MM.1S (cell line): ENCODE measurements around the gene MICAL2.

ENCODE experiments used
- DNase-seq: peaks from one replicate; pipeline ENCODE4 v3.0.0-alpha.2; 2015
- H2AFZ ChIP-seq: fragments of 300-600 bp; sonication (generic); 2 replicates; pipeline ENCODE4 v1.6.0; 2016; ENCODE audit warnings: antibody characterized with exemption, low read length
- H3F3A ChIP-seq: fragments of 300-600 bp; sonication (generic); 2 replicates; pipeline ENCODE4 v1.6.1; 2016; ENCODE audit warnings: mild to moderate bottlenecking, antibody characterized with exemption, low read length, moderate library complexity, mixed read lengths; ENCODE audit not compliant: insufficient read depth
- H3K27ac ChIP-seq: fragments of 300-600 bp; sonication (generic); 2 replicates; pipeline ENCODE4 v1.5.1; 2016; ENCODE audit warnings: mild to moderate bottlenecking, low read length
- H3K27me3 ChIP-seq: fragments of 300-600 bp; sonication (generic); replicated peaks from 2 replicates; pipeline ENCODE4 v1.6.0; 2016; ENCODE audit warnings: low read length; ENCODE audit not compliant: insufficient read depth
- H3K36me3 ChIP-seq: fragments of 300-600 bp; sonication (generic); replicated peaks from 2 replicates; pipeline ENCODE4 v1.6.1; 2016; ENCODE audit warnings: mild to moderate bottlenecking, low read length, mixed read lengths; ENCODE audit not compliant: insufficient read depth
- H3K4me1 ChIP-seq: fragments of 300-600 bp; sonication (generic); 2 replicates; pipeline ENCODE4 v1.6.1; 2016; ENCODE audit warnings: low read length, mixed read lengths
- H3K4me2 ChIP-seq: fragments of 300-600 bp; sonication (generic); 2 replicates; pipeline ENCODE4 v1.6.0; 2016; ENCODE audit warnings: low read depth, low read length
- H3K4me3 ChIP-seq: fragments of 300-600 bp; sonication (generic); 2 replicates; pipeline ENCODE4 v1.5.1; 2016; ENCODE audit warnings: low read length, mixed read lengths
- H3K79me2 ChIP-seq: fragments of 300-600 bp; sonication (generic); 2 replicates; pipeline ENCODE4 v1.6.1; 2016; ENCODE audit warnings: mixed run types, low read length, mixed read lengths
- H3K9ac ChIP-seq: fragments of 300-600 bp; sonication (generic); 2 replicates; pipeline ENCODE4 v1.6.1; 2016; ENCODE audit warnings: low read length, mixed read lengths
- H3K9me2 ChIP-seq: fragments of 300-600 bp; sonication (generic); replicated peaks from 2 replicates; pipeline ENCODE4 v1.6.1; 2016; ENCODE audit warnings: mild to moderate bottlenecking, low read length, mixed read lengths; ENCODE audit not compliant: insufficient read depth
- H3K9me3 ChIP-seq: fragments of 300-600 bp; sonication (generic); replicated peaks from 2 replicates; pipeline ENCODE4 v1.6.1; 2016; ENCODE audit warnings: mild to moderate bottlenecking, low read length, mixed read lengths; ENCODE audit not compliant: insufficient read depth
- H4K20me1 ChIP-seq: fragments of 300-600 bp; sonication (generic); 2 replicates; pipeline ENCODE4 v1.6.1; 2016; ENCODE audit warnings: mild to moderate bottlenecking, low read length, moderate library complexity, mixed read lengths; ENCODE audit not compliant: insufficient read depth
- CTCF ChIP-seq: fragments of 300-600 bp; sonication (generic); IDR thresholded peaks from 2 replicates; pipeline ENCODE4 v1.5.1; 2016; ENCODE audit warnings: antibody characterized with exemption, low read length, mixed read lengths
- EZH2 ChIP-seq: fragments of 300-600 bp; sonication (generic); optimal IDR thresholded peaks from 2 replicates; pipeline ENCODE3; 2017; ENCODE audit warnings: low read depth, mild to moderate bottlenecking, antibody characterized with exemption, low read length, mixed read lengths
- EZH2phosphoT487 ChIP-seq: fragments of 300-600 bp; sonication (generic); IDR thresholded peaks from 2 replicates; pipeline ENCODE4 v1.6.1; 2018; ENCODE audit warnings: antibody characterized with exemption, low read length

MICAL2 gene

GRCh38 chr11:12186701-12187100, 76.3 kb downstream of the MICAL2 start:
- no peak overlapping the region for H3K9ac ChIP-seq
- H3K36me3 ChIP-seq, result no peaks in the 10 kb centered on the region
- H3K4me2 ChIP-seq, result no peak overlapping the region
- H2AFZ ChIP-seq, result no peak overlapping the region
- TF ChIP-seq CTCF, result no peak
- TF ChIP-seq EZH2, result no peak
- TF ChIP-seq EZH2phosphoT487, result no peak
- no peak overlapping the region for H3K4me3 ChIP-seq
- no peak overlapping the region for H3K27ac ChIP-seq
- DNase-seq, result no peak
- H3K4me1 ChIP-seq, result peaks cover 3% of the 10 kb centered on the region; the same call in 1 of the 2 replicates
- H3K9me3 ChIP-seq, result no peaks in the 10 kb centered on the region
- H4K20me1 ChIP-seq, result no peaks in the 10 kb centered on the region
- no peaks in the 10 kb centered on the region for H3F3A ChIP-seq
- H3K27me3 ChIP-seq, result no peaks in the 10 kb centered on the region
- no peaks in the 10 kb centered on the region for H3K9me2 ChIP-seq
- no peaks in the 10 kb centered on the region for H3K79me2 ChIP-seq

DNA sequence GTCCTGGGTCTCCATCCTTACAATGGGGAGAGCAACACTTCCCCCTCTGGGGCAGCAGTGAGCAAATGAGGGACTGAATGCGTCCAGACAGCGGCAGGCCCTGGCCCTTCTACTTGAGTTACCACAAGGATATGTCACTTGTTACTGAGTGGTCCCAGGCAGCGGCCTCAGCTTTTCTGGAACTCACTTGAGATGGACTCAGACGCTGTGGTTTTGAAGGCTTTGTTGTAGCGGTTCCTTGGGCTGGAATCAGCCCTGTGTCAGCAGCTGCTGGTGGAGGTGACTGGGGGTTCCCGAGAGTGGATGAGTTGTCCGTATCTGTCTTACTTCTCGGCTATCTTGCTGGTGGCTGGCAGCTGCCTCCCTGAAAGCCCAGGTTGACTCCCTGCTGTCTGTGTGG, 77.0 kb downstream of the MICAL2 start:
- H2AFZ ChIP-seq, result no peak overlapping the region
- H3K9me3 ChIP-seq, result no peaks in the 10 kb centered on the region
- no peaks in the 10 kb centered on the region for H3F3A ChIP-seq
- H3K4me2 ChIP-seq, result no peak overlapping the region
- no peaks in the 10 kb centered on the region for H3K9me2 ChIP-seq
- TF ChIP-seq CTCF (no peak), EZH2phosphoT487 (no peak)
- no peak overlapping the region for H3K9ac ChIP-seq
- H3K27me3 ChIP-seq, result no peaks in the 10 kb centered on the region
- no peak overlapping the region for H3K4me3 ChIP-seq
- H4K20me1 ChIP-seq, result no peaks in the 10 kb centered on the region
- H3K36me3 ChIP-seq, result no peaks in the 10 kb centered on the region
- H3K27ac ChIP-seq, result no peak overlapping the region
- H3K4me1 ChIP-seq, result peaks cover 3% of the 10 kb centered on the region; the same call in 1 of the 2 replicates
- H3K79me2 ChIP-seq, result no peaks in the 10 kb centered on the region
- DNase-seq, result no peak

DNA sequence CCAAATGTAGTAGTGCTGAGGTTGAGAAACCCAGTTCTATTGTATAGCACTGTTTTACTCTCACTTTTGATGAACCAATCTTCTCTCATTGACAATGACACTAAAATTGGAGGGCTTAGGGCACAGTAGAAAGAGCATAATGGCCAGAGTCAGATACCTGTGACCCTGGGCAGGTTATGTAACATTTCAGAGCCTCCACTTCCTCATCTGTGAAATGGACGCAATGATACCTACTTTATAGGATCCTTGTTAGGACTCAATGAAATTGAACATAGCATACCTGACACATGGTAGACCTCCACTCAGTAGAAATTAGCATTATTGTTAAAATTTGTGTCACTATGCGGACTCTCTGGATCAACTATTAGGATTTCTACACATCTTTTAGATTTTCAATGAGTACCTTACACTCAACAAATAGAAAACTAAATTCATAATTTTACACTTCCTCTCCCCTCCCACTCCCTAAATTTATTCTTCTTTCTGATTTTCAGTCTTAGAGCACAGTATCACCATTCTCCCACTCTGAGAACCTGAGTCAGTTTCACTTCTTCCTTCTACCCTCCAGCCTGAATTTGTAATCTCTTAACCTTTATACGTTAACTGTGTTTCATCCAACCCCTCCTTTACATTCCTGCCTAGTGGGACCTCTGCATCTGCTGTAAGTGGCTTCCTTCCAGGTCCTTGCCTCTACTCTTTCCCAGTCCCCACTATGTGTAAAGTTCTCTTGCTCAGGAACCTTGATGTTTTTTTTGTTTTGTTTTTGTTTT, 78.3 kb downstream of the MICAL2 start:
- H3K4me2 ChIP-seq, result peak overlapping the region; percentile 16; the same call in 1 of the 2 replicates

More for the DNA sequence above, 78.3 kb downstream of the MICAL2 start:
- H3K36me3 ChIP-seq, result no peaks in the 10 kb centered on the region
- no peak overlapping the region for H3K27ac ChIP-seq
- no peaks in the 10 kb centered on the region for H4K20me1 ChIP-seq
- no peak for TF ChIP-seq EZH2
- TF ChIP-seq CTCF, result no peak
- no peaks in the 10 kb centered on the region for H3K9me2 ChIP-seq
- H3K27me3 ChIP-seq, result no peaks in the 10 kb centered on the region
- H3K4me3 ChIP-seq, result no peak overlapping the region
- H3K9ac ChIP-seq, result no peak overlapping the region
- H3K9me3 ChIP-seq, result no peaks in the 10 kb centered on the region
- no peak for DNase-seq
- H3F3A ChIP-seq, result no peaks in the 10 kb centered on the region
- H3K4me1 ChIP-seq, result peaks cover 3% of the 10 kb centered on the region; the same call in 1 of the 2 replicates
- H2AFZ ChIP-seq, result no peak overlapping the region
- H3K79me2 ChIP-seq, result no peaks in the 10 kb centered on the region
